ENCODE measurements around the gene SCG5. TPM values are rescaled to one million over a fixed set of nuclear protein-coding genes. Genes with fewer than 3 reads are reported as not detected.

Gene SCG5
- total and polyA plus RNA-seq, 2 of the 13 experiments (the other 11 are each of a cell fraction or from before 2014, with no cell fraction given), result 2.3 to 3.5 TPM

GRCh38 chr15:32676169-32676568, 34.7 kb downstream of the SCG5 start (continued):
- TF ChIP-seq TBL1XR1 (IDR thresholded peaks at IDR 0.05; ENCODE audit: borderline replicate concordance, low read length, partially characterized antibody) (no peak), ZNF687 (CRISPR knock-in tag; IDR thresholded peaks at IDR 0.05) (no peak)

- POLR2A ChIA-PET, result interaction anchor here (1.0 to 2.2 kb wide), 3 partner anchors 11 to 32 kb away, joined by 4 to 7 read pairs (median 5); no protein-coding TSS in a partner anchor
- intact Hi-C loops (cut with micrococcal nuclease; ENCODE audit: unreplicated experiment), result loop anchor here (5.0 kb wide), 1 partner anchor 40 kb away; the partner anchor contains the start of gene GREM1
- in situ Hi-C loops (cut with HindIII; ENCODE audit: extremely low pct_ligation_motif_present, low pct_unique_long_range_greater_than_20kb), result no loop called here
- Histone ChIP-seq H3K4me2 (ENCODE audit: low read depth, low read length) (peak overlapping the region; percentile 76), H3K9me3 (ENCODE audit: low read length) (no peaks in the 10 kb centered on the region), H2AFZ (ENCODE audit: low read length) (peak overlapping the region; percentile 88), H3K4me3 (replicated peaks in 1 of 3; ENCODE audit: insufficient read depth in 1 of 3, low read depth in 2 of 3, low read length in 3 of 3) (peak overlapping the region; percentile 17 to 27 (median 26); a peak in 4 of 6 replicates), H4K20me1 (ENCODE audit: insufficient read depth, low read length) (no peaks in the 10 kb centered on the region), H3K27me3 (ENCODE audit: control insufficient read depth in 1 of 2, insufficient read depth in 2 of 2, low read length in 2 of 2) (no peaks in the 10 kb centered on the region), H3K4me1 (ENCODE audit: insufficient read depth, low read length) (peaks cover 45% of the 10 kb centered on the region), H3K9ac (ENCODE audit: insufficient read depth, low read depth, low read length) (peak overlapping the region; percentile 59), H3K36me3 (replicated peaks in 1 of 2; ENCODE audit: control insufficient read depth in 1 of 2, insufficient read depth in 2 of 2, low read length in 2 of 2) (no peaks in the 10 kb centered on the region), H3K27ac (ENCODE audit: extremely low read length, insufficient read depth, low read length) (peak overlapping the region; percentile 66), H3K79me2 (ENCODE audit: insufficient read depth, low read length) (no peaks in the 10 kb centered on the region)
- whole genome bisulfite sequencing (ENCODE audit: low lambda C conversion rate), result 2% methylated on average over 5 of the region's 5 CpGs
- DNase-seq (ENCODE audit: low spot score) (peak; percentile 96), FAIRE-seq (peak; percentile 78), ATAC-seq (peak; percentile 97)
- BruUV-seq (replicated peaks), result no TSS peak
- CTCF ChIA-PET (ENCODE audit: low intra/inter-chr PET ratio, low total read pairs), result no interaction called here
- TF ChIP-seq ZNF556 (CRISPR knock-in tag; IDR thresholded peaks at IDR 0.05; ENCODE audit: borderline replicate concordance), result no peak
- no peak for TF ChIP-seq FOXC1 (CRISPR knock-in tag; IDR thresholded peaks at IDR 0.05; ENCODE audit: borderline replicate concordance)
- no peak for TF ChIP-seq ZZZ3 (CRISPR knock-in tag; IDR thresholded peaks at IDR 0.05; ENCODE audit: borderline replicate concordance)
- TF ChIP-seq ZNF12 (CRISPR knock-in tag; IDR thresholded peaks at IDR 0.05), result peak; percentile 60; the same call in 1 of the 2 replicates
- no peak for TF ChIP-seq SOX6 (IDR thresholded peaks at IDR 0.05)
- TF ChIP-seq SOX6 (CRISPR knock-in tag; IDR thresholded peaks at IDR 0.05), result peak; percentile 88
- TF ChIP-seq MIXL1 (CRISPR knock-in tag; IDR thresholded peaks at IDR 0.05), result peak; percentile 49; the same call in 1 of the 2 replicates
- TF ChIP-seq ELF4 (CRISPR knock-in tag; IDR thresholded peaks at IDR 0.05; ENCODE audit: borderline replicate concordance), result no peak
- TF ChIP-seq GTF3A (CRISPR knock-in tag; conservative IDR thresholded peaks at IDR 0.05), result no peak
- no peak for TF ChIP-seq SSRP1 (CRISPR knock-in tag; IDR thresholded peaks at IDR 0.05)
- TF ChIP-seq RERE (CRISPR knock-in tag; IDR thresholded peaks at IDR 0.05; ENCODE audit: low read depth), result 0 out of 2 replicates have a peak, but pooled peaks have one; percentile 43
- no peak for TF ChIP-seq ZFP82 (CRISPR knock-in tag; IDR thresholded peaks at IDR 0.05; ENCODE audit: borderline replicate concordance)
Observed at GRCh38 chr15:32677238-32677750, 35.8 kb downstream of the SCG5 start.
